Activated CD4-positive, alpha-beta T cell treated with anti-CD3 and anti-CD28 coated beads for 36 hours (primary cell): ENCODE measurements around the gene PCNT. TPM values are rescaled to one million over a fixed set of nuclear protein-coding genes. Genes with fewer than 3 reads are reported as not detected.

Experiments
- ATAC-seq: fragments of 200-7000 bp; cut with Tn5 transposase; one replicate; pipeline ENCODE4 v1.10.0; 2021; ENCODE audit warnings: mild to moderate bottlenecking, moderate library complexity
- CTCF ChIA-PET: fragments of 350-600 bp; sonication (Branson Sonifier 250); formaldehyde crosslinking; loops from one replicate; lab custom pipeline; 2021; ENCODE audit warnings: antibody characterized with exemption; lab: Charles Lee
- POLR2A ChIA-PET: fragments of 350-600 bp; sonication (Branson Sonifier 250); formaldehyde crosslinking; loops from one replicate; lab custom pipeline; 2021; ENCODE audit warnings: antibody characterized with exemption, inconsistent platforms; lab: Charles Lee
- DNase-seq: peaks from one replicate; pipeline ENCODE4 v3.0.0-alpha.2; 2020
- H3K27ac Mint-ChIP-seq: one replicate; pipeline ENCODE4 v1.8.0; 2021; ENCODE audit warnings: mixed read lengths
- H3K27me3 Mint-ChIP-seq: one replicate; pipeline ENCODE4 v1.8.0; 2021; ENCODE audit warnings: mixed read lengths
- H3K36me3 Mint-ChIP-seq: one replicate; pipeline ENCODE4 v1.8.0; 2021; ENCODE audit warnings: low read depth, mixed read lengths
- H3K4me1 Mint-ChIP-seq: one replicate; pipeline ENCODE4 v1.8.0; 2021; ENCODE audit warnings: mixed read lengths
- H3K4me3 Mint-ChIP-seq: one replicate; pipeline ENCODE4 v1.8.0; 2021; ENCODE audit warnings: mild to moderate bottlenecking, moderate library complexity, mixed read lengths
- H3K9me3 Mint-ChIP-seq: one replicate; pipeline ENCODE4 v1.8.0; 2021; ENCODE audit warnings: low read depth, mixed read lengths
- intact Hi-C, 2 experiments: fragments of 100-400 bp; cut with DNase I in 1 of 2; cut with micrococcal nuclease in 1 of 2; formaldehyde crosslinking; loops; one replicate each; pipeline versions ENCODE4 v1.14.2 to v1.15.1; 2022 to 2024; cut with DNase I, micrococcal nuclease
- total RNA-seq, 2 experiments: library from RNA; stranded (reverse); gene quantifications; one replicate each; pipeline ENCODE4 v1.2.3, GENCODE V29; 2021

The PCNT gene, protein sequence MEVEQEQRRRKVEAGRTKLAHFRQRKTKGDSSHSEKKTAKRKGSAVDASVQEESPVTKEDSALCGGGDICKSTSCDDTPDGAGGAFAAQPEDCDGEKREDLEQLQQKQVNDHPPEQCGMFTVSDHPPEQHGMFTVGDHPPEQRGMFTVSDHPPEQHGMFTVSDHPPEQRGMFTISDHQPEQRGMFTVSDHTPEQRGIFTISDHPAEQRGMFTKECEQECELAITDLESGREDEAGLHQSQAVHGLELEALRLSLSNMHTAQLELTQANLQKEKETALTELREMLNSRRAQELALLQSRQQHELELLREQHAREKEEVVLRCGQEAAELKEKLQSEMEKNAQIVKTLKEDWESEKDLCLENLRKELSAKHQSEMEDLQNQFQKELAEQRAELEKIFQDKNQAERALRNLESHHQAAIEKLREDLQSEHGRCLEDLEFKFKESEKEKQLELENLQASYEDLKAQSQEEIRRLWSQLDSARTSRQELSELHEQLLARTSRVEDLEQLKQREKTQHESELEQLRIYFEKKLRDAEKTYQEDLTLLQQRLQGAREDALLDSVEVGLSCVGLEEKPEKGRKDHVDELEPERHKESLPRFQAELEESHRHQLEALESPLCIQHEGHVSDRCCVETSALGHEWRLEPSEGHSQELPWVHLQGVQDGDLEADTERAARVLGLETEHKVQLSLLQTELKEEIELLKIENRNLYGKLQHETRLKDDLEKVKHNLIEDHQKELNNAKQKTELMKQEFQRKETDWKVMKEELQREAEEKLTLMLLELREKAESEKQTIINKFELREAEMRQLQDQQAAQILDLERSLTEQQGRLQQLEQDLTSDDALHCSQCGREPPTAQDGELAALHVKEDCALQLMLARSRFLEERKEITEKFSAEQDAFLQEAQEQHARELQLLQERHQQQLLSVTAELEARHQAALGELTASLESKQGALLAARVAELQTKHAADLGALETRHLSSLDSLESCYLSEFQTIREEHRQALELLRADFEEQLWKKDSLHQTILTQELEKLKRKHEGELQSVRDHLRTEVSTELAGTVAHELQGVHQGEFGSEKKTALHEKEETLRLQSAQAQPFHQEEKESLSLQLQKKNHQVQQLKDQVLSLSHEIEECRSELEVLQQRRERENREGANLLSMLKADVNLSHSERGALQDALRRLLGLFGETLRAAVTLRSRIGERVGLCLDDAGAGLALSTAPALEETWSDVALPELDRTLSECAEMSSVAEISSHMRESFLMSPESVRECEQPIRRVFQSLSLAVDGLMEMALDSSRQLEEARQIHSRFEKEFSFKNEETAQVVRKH (N-terminal part only)
- total RNA-seq: 10 to 100 TPM; 46.5 to 47.7 TPM

- H3K27ac Mint-ChIP-seq: peak within 1 kb of the TSS; percentile 94
- peak; percentile 98 for DNase-seq
- ATAC-seq: peak; percentile 88
- POLR2A ChIA-PET: no interaction called here
- intact Hi-C loops: loop anchor here (1.0 to 10.0 kb wide), 15 partner anchors 37 to 1252 kb away; partner anchors contain the start of genes DIP2A (in 2 of the 2), LSS (in 2 of the 2), YBEY (in 2 of the 2) and ADARB1 (in 1 of the 2)
- CTCF ChIA-PET: no interaction called here
- no peaks in the 10 kb centered on the region for H3K9me3 Mint-ChIP-seq
- peaks cover 30% of the 10 kb centered on the region for H3K4me1 Mint-ChIP-seq
- peak within 1 kb of the TSS; percentile 95 for H3K4me3 Mint-ChIP-seq
- no peaks in the 10 kb centered on the region for H3K27me3 Mint-ChIP-seq
- peaks cover 47% of the 10 kb centered on the region for H3K36me3 Mint-ChIP-seq
These were observed at the start of gene PCNT, which contains the start of gene C21orf58 for GRCh38 chr21:46323710-46324389. TSS of gene PCNT (plus strand) at chr21:46324156. CDS start at chr21:46324229, 73 bp downstream. TSS of gene C21orf58 (minus strand) at chr21:46323870. CDS start at chr21:46322738, 1,132 bp downstream.

- ATAC-seq: no peak
- ChIA-PET POLR2A (interaction anchor here (0.6 kb wide), 1 partner anchor 16 kb away, joined by 8 read pairs; no protein-coding TSS in a partner anchor), CTCF (interaction anchor here (0.6 to 1.4 kb wide), 2 partner anchors 51 to 116 kb away, joined by 3 to 5 read pairs; a partner anchor contains a TSS)
- H3K27ac Mint-ChIP-seq: no peak overlapping the region
- no peaks in the 10 kb centered on the region for H3K9me3 Mint-ChIP-seq
- intact Hi-C loops: no loop called here
- no peaks in the 10 kb centered on the region for H3K27me3 Mint-ChIP-seq
- H3K4me1 Mint-ChIP-seq: no peaks in the 10 kb centered on the region
- no peak for DNase-seq
- H3K36me3 Mint-ChIP-seq: peaks cover 55% of the 10 kb centered on the region
- H3K4me3 Mint-ChIP-seq: no peak overlapping the region
These were observed 49.1 kb upstream of the PCNT start for GRCh38 chr21:46274797-46275390.

- ATAC-seq (no peak), DNase-seq (no peak)
- POLR2A ChIA-PET: no interaction called here
- Mint-ChIP-seq H3K9me3 (no peaks in the 10 kb centered on the region), H3K4me3 (peak overlapping the region; percentile 88), H3K27me3 (no peaks in the 10 kb centered on the region), H3K36me3 (peaks cover 45% of the 10 kb centered on the region), H3K27ac (peak overlapping the region; percentile 80), H3K4me1 (peaks cover 45% of the 10 kb centered on the region)
- intact Hi-C loops: no loop called here
- CTCF ChIA-PET: interaction anchor here (0.6 to 2.6 kb wide), 3 partner anchors 140 to 373 kb away, joined by 3 to 9 read pairs (median 4); no protein-coding TSS in a partner anchor
These were observed 39.8 kb upstream of the PCNT start for GRCh38 chr21:46284077-46284644.

- Mint-ChIP-seq H3K27ac (peak overlapping the region; percentile 91), H3K9me3 (no peaks in the 10 kb centered on the region), H3K27me3 (no peaks in the 10 kb centered on the region), H3K4me1 (peaks cover 47% of the 10 kb centered on the region), H3K4me3 (peak overlapping the region; percentile 88), H3K36me3 (peaks cover 40% of the 10 kb centered on the region)
- POLR2A ChIA-PET: interaction anchor here (1.7 kb wide), 1 partner anchor 31 kb away, joined by 4 read pairs; no protein-coding TSS in a partner anchor
- ATAC-seq (no peak), DNase-seq (no peak)
- CTCF ChIA-PET: interaction anchor here (0.6 to 2.6 kb wide), 3 partner anchors 35 to 267 kb away, joined by 3 to 9 read pairs (median 4); no protein-coding TSS in a partner anchor
- intact Hi-C loops: loop anchor here (1.0 to 5.0 kb wide), 3 partner anchors 57 to 173 kb away; partner anchors contain the start of genes DIP2A (in 1 of the 2) and LSS (in 1 of the 2)
These were observed 39.2 kb upstream of the PCNT start for GRCh38 chr21:46284733-46285132.

DNA sequence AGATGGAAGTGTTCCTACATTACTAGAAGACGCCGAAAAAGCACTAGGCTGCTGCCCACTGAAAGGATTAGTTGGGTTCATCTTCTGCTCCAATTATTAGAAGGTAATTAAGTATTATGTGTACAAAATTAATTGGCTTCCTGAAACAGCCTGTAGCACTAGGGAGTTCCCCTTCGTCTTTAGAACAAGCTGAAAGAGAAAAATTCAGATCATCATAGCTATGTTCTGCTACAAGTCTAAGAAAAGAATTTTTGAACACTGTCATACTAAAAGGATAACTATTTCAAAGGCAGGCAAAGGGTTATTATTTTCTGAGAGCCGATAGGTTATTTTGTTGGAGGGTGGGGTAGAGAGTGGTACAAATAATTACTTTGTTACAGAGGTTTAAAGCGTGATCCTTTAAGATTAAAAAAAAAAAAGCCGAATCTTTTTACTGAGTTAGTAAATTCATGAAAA, 38.7 kb upstream of the PCNT start, which contains the start of gene MCM3AP:
Gene MCM3AP (minus strand): TSS at position 406 of the 456 bp plus-strand sequence. CDS start 325 bp downstream, at position 81.
- intact Hi-C loops: loop anchor here (1.0 to 5.0 kb wide), 3 partner anchors 58 to 172 kb away; partner anchors contain the start of genes DIP2A (in 1 of the 2) and LSS (in 1 of the 2)
- H3K4me3 Mint-ChIP-seq: peak within 1 kb of the TSS; percentile 88
- peak within 1 kb of the TSS; percentile 98 for H3K27ac Mint-ChIP-seq
- peaks cover 41% of the 10 kb centered on the region for H3K36me3 Mint-ChIP-seq
- DNase-seq (no peak), ATAC-seq (no peak)
- POLR2A ChIA-PET: interaction anchor here (1.1 to 1.7 kb wide), 2 partner anchors 32 to 38 kb away, joined by 4 to 7 read pairs; no protein-coding TSS in a partner anchor
- no peaks in the 10 kb centered on the region for H3K27me3 Mint-ChIP-seq
- CTCF ChIA-PET: interaction anchor here (0.5 to 2.6 kb wide), 3 partner anchors 36 to 175 kb away, joined by 3 to 9 read pairs (median 4); no protein-coding TSS in a partner anchor
- H3K4me1 Mint-ChIP-seq: peaks cover 49% of the 10 kb centered on the region
- no peaks in the 10 kb centered on the region for H3K9me3 Mint-ChIP-seq

DNA sequence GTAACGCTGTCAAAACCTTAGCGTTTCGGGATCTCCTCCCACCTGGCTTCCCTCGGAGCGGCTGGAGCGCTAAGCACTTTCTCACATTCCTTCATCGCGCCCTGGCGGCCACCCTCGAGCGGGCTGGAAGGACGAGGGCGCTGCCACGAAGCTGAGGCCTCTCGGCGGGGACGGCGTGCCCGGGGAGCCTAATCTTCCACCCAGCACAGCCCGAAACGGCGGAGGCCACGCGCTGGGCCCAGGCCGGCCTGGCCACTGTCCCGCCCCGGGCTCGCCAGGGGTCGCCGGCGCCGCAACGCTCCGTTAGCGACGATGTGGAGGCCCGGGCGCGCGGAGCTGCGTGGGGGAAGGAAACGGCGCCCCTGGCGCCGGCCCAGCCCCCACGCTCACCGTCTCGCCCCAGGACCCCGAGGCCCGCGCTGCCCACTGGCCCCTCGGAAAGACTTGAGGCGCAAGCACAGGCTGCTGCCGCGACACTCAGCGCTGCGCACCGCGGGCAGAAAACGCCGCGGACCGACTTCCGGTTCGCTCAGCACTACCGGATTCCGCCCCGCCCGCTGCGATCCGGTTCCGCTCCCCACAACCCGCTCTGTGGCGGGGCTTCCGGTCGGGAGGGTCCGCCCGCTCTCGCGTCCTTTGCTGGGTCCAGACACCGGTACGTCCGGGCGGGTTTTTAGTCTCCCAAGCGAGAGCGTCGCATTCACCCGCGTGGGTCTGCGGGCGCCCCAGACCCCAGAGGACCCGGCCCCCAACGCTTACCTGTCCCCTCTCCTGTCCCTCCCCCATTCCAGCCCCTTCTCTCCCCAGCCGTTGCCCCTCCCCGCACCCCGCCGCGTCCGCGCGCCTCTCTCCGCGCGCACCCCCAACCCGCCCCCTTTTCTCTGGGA, 38.0 kb upstream of the PCNT start, which contains the start of gene YBEY:
Gene YBEY (plus strand): TSS at position 582 of the 887 bp plus-strand sequence. CDS start 572 bp downstream, outside the sequence.
- peaks cover 51% of the 10 kb centered on the region for H3K4me1 Mint-ChIP-seq
- H3K4me3 Mint-ChIP-seq: peak within 1 kb of the TSS; percentile 88
- intact Hi-C loops: loop anchor here (1.0 to 5.0 kb wide), 12 partner anchors 37 to 643 kb away; partner anchors contain the start of genes DIP2A (in 2 of the 2), C21orf58 (in 1 of the 2), LSS (in 1 of the 2) and PCBP3 (in 1 of the 2)
- CTCF ChIA-PET: interaction anchor here (0.5 to 2.6 kb wide), 3 partner anchors 8 to 175 kb away, joined by 3 to 9 read pairs (median 3); no protein-coding TSS in a partner anchor
- POLR2A ChIA-PET: interaction anchor here (1.1 to 1.7 kb wide), 2 partner anchors 32 to 37 kb away, joined by 4 to 7 read pairs; no protein-coding TSS in a partner anchor
- no peaks in the 10 kb centered on the region for H3K27me3 Mint-ChIP-seq
- ATAC-seq (peak; percentile 94), DNase-seq (peak; percentile 94)
- peak within 1 kb of the TSS; percentile 98 for H3K27ac Mint-ChIP-seq
- H3K36me3 Mint-ChIP-seq: peaks cover 37% of the 10 kb centered on the region
- H3K9me3 Mint-ChIP-seq: no peaks in the 10 kb centered on the region

DNA sequence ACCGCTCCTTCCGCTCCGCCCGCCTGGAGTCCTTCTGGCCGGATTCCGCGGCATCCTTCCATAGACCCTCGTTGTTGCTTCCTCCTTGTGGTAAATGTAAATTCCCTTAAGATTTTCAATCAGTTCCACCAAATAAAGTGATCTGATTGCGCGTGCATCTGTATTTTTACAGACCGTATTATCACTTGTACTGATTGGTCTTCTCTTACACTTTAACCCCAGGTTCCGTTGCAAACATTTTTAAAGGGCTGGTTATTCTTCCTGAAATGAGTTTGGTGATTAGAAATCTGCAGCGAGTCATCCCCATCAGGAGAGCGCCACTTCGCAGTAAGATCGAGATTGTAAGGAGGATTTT, 37.3 kb upstream of the PCNT start:
- Mint-ChIP-seq H3K4me1 (peaks cover 46% of the 10 kb centered on the region), H3K4me3 (peak overlapping the region; percentile 88), H3K27me3 (no peaks in the 10 kb centered on the region), H3K27ac (peak overlapping the region; percentile 98), H3K36me3 (peaks cover 38% of the 10 kb centered on the region), H3K9me3 (no peaks in the 10 kb centered on the region)
- CTCF ChIA-PET: no interaction called here
- intact Hi-C loops: loop anchor here (1.0 to 5.0 kb wide), 11 partner anchors 36 to 643 kb away; partner anchors contain the start of genes DIP2A (in 2 of the 2), C21orf58 (in 1 of the 2), LSS (in 1 of the 2) and PCBP3 (in 1 of the 2)
- POLR2A ChIA-PET: no interaction called here
- DNase-seq: no peak
- ATAC-seq: peak; percentile 9

DNA sequence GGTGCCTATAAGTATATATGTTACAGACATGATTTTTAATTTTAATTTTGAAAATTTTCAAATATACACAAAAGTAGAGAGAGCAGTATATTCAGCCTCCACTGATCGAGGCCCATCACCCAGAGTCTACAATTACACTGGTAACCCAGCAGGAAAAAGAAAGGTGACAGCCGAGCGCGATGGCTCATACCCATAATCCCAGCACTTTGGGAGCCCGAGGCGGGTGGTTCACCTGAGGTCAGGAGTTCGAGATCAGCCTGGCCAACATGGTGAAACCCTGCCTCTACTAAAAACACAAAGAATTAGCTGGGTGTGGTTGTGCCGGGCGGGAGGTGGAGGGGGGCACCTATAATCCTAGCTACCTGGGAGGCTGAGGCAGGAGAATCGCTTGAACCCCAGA, 36.4 kb upstream of the PCNT start:
- ATAC-seq (no peak), DNase-seq (no peak)
- H3K36me3 Mint-ChIP-seq: peaks cover 43% of the 10 kb centered on the region
- intact Hi-C loops: loop anchor here (2.0 to 5.0 kb wide), 6 partner anchors 35 to 315 kb away; partner anchors contain the start of genes DIP2A (in 2 of the 2), C21orf58 (in 1 of the 2) and LSS (in 1 of the 2)
- CTCF ChIA-PET: no interaction called here
- H3K4me1 Mint-ChIP-seq: peaks cover 44% of the 10 kb centered on the region
- H3K27ac Mint-ChIP-seq: no peak overlapping the region
- POLR2A ChIA-PET: no interaction called here
- H3K27me3 Mint-ChIP-seq: no peaks in the 10 kb centered on the region
- H3K9me3 Mint-ChIP-seq: no peaks in the 10 kb centered on the region
- no peak overlapping the region for H3K4me3 Mint-ChIP-seq
